ENCODE results near the gene MLLT6.

Gene MLLT6

DNA sequence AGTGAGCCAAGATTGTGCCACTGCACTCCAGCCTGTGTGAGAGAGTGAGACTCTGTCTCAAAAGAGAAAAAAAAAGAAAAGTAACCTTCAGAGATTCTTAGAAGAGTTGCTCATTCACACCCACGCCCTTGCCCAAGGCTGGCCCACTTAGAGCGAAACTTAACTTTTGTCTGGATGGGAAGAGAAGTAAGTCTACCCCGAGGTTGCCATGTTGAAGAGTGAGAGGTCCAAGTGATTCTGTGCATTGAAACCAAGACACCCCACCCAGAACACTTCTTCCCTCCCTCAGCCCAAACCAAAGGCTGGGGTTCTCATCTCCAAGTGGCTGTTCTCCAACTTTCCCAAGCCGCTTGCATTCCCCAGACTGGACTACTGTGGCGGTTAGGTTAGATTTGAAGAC lies 22.7 kb downstream of the MLLT6 start:
- Histone ChIP-seq H3K79me2 (ENCODE audit: low read length) (peaks cover 11% of the 10 kb centered on the region; the same call in 1 of the 2 replicates), H3K9ac (ENCODE audit: low read length) (no peak overlapping the region), H3K36me3 (replicated peaks; ENCODE audit: low read depth, low read length) (peaks cover 7% of the 10 kb centered on the region), H3K9me3 (ENCODE audit: insufficient read depth, low read length) (no peaks in the 10 kb centered on the region), H3K4me1 (ENCODE audit: low read length) (peaks cover 20% of the 10 kb centered on the region), H3K4me3 (ENCODE audit: low read length) (no peak overlapping the region), H4K20me1 (ENCODE audit: insufficient read depth, low read length) (no peaks in the 10 kb centered on the region), H3K27me3 (ENCODE audit: low read depth, low read length) (no peaks in the 10 kb centered on the region), H3K4me2 (ENCODE audit: low read length) (no peak overlapping the region), H3K27ac (ENCODE audit: low read length) (no peak overlapping the region), H2AFZ (ENCODE audit: low read depth, low read length) (no peak overlapping the region)
- TF ChIP-seq, protein P1, sequence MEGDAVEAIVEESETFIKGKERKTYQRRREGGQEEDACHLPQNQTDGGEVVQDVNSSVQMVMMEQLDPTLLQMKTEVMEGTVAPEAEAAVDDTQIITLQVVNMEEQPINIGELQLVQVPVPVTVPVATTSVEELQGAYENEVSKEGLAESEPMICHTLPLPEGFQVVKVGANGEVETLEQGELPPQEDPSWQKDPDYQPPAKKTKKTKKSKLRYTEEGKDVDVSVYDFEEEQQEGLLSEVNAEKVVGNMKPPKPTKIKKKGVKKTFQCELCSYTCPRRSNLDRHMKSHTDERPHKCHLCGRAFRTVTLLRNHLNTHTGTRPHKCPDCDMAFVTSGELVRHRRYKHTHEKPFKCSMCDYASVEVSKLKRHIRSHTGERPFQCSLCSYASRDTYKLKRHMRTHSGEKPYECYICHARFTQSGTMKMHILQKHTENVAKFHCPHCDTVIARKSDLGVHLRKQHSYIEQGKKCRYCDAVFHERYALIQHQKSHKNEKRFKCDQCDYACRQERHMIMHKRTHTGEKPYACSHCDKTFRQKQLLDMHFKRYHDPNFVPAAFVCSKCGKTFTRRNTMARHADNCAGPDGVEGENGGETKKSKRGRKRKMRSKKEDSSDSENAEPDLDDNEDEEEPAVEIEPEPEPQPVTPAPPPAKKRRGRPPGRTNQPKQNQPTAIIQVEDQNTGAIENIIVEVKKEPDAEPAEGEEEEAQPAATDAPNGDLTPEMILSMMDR (IDR thresholded peaks at IDR 0.05; ENCODE audit: low read depth, low read length) = no peak
- TF ChIP-seq EZH2phosphoT487 (IDR thresholded peaks at IDR 0.05; ENCODE audit: low read depth) = no peak

DNA sequence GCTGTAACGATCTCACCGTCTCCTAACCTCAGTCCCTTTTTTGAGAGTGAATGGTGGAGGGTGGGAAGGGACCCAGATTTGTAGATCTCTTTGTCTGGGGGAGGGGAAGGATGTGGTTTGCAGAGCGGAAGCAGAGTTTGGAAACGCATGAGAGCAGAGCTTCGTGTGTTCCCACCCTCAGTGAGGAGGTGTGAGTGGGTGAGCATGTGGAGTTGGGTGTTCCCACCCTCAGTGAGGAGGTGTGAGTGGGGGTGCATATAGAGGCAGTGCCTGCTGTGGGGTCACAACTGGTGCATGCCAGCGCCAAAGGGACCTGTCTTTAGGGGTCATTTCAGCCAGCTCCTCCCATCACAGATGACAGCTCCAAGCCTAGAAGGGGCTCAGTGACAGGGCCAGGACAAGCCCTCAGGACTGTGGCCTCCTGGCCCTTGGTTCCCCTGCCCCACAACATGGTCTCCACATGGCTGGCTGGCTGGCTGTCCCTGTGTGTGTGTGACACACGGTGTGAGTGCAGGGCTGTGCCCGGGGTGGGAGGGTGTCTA lies 23.3 kb downstream of the MLLT6 start:
- Histone ChIP-seq H3K79me2 (ENCODE audit: low read length) (peaks cover 11% of the 10 kb centered on the region; the same call in 1 of the 2 replicates), H3K9ac (ENCODE audit: low read length) (no peak overlapping the region), H3K4me2 (ENCODE audit: low read length) (no peak overlapping the region)

DNA sequence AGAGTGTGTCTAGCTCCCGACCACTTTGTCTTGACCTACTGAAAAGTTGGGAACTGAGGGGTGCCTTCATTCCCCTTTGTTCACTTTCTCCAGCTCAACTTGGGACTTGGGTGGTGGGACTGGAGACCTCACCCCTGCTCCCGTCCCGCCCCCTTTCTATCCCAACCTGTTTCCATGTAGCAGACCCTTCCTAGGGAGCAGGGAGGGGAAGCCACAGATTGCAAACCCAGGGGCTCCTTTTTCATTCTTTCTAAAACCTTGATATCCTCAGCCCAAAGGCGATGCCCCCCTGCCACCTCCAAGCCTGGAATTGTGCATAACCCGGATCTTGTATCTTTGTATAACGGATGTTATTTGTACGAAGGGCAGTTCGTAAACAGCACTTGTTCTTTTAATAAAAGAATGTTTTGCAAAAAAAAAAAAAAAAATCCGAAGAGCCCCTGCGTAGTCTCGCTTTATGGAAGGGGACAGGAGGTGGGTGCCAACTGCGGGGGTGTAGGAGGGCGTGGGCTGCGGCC lies 24.4 kb downstream of the MLLT6 start:
- peaks cover 11% of the 10 kb centered on the region; the same call in 1 of the 2 replicates for H3K79me2 ChIP-seq (ENCODE audit: low read length)
- H3K4me2 ChIP-seq (ENCODE audit: low read length) = peak overlapping the region; percentile 95
- 0 out of 2 replicates have a peak overlapping the region, but pooled peaks have one; percentile 32 for H3K27ac ChIP-seq (ENCODE audit: low read length)
- H3K36me3 ChIP-seq (replicated peaks; ENCODE audit: low read depth, low read length) = peaks cover under 1% of the 10 kb centered on the region
- H3K9ac ChIP-seq (ENCODE audit: low read length) = peak overlapping the region; percentile 73
- peak overlapping the region; percentile 85 for H3K4me3 ChIP-seq (ENCODE audit: low read length)
- no peak for TF ChIP-seq EZH2phosphoT487 (IDR thresholded peaks at IDR 0.05; ENCODE audit: low read depth)
- TF ChIP-seq, protein P1 (IDR thresholded peaks at IDR 0.05; ENCODE audit: low read depth, low read length) = no peak
- H3K27me3 ChIP-seq (ENCODE audit: low read depth, low read length) = no peaks in the 10 kb centered on the region
- H3K9me3 ChIP-seq (ENCODE audit: insufficient read depth, low read length) = no peaks in the 10 kb centered on the region
- H4K20me1 ChIP-seq (ENCODE audit: insufficient read depth, low read length) = no peaks in the 10 kb centered on the region
- peaks cover 24% of the 10 kb centered on the region for H3K4me1 ChIP-seq (ENCODE audit: low read length)
- H2AFZ ChIP-seq (ENCODE audit: low read depth, low read length) = peak overlapping the region; percentile 53; the same call in 1 of the 2 replicates

More for the DNA sequence above, 23.3 kb downstream of the MLLT6 start:
- Histone ChIP-seq H3K27ac (ENCODE audit: low read length) (no peak overlapping the region), H4K20me1 (ENCODE audit: insufficient read depth, low read length) (no peaks in the 10 kb centered on the region), H3K36me3 (replicated peaks; ENCODE audit: low read depth, low read length) (peaks cover 3% of the 10 kb centered on the region), H3K4me3 (ENCODE audit: low read length) (no peak overlapping the region), H3K4me1 (ENCODE audit: low read length) (peaks cover 20% of the 10 kb centered on the region), H2AFZ (ENCODE audit: low read depth, low read length) (no peak overlapping the region), H3K9me3 (ENCODE audit: insufficient read depth, low read length) (no peaks in the 10 kb centered on the region), H3K27me3 (ENCODE audit: low read depth, low read length) (no peaks in the 10 kb centered on the region)
- no peak for TF ChIP-seq EZH2phosphoT487 (IDR thresholded peaks at IDR 0.05; ENCODE audit: low read depth)
- TF ChIP-seq, protein P1 (IDR thresholded peaks at IDR 0.05; ENCODE audit: low read depth, low read length) = no peak

DNA sequence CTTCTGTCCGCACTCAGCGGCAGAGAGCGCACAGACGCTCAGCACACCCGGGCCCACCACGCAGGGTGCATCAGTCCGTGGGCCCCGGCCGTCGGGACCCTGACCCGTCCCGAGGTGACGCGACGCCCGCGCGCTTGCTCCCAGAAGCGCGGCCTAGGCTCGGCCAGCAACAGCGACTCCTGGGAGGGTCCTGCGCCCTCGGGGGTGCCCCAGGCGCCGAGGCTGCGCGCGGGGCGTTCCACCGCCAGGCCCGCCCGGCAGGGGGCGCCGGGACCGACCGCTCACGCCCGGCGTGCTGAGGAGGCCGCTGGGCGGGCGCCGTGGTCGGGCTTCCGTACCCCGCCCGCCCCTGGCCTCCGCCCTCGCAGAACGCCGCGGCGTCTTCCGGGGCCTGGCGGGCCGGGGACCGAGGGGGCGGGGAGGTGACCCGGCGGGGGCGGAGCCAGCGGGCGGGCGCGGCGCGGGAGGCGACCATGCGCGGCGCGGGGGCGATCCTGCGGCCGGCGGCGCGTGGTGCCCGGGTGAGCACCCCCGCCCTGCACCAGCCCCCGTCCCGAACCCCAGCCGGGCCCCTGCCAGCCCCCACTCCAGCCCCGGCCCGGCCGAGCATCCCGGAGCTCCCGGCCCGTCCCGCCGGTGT lies 24.9 kb downstream of the MLLT6 start, which contains the start of gene CISD3:
Gene CISD3 (plus strand): TSS at position 456 of the 640 bp plus-strand sequence. CDS start 18 bp downstream, at position 474.
- Histone ChIP-seq H3K9ac (ENCODE audit: low read length) (peak within 1 kb of the TSS; percentile 95), H3K36me3 (replicated peaks; ENCODE audit: low read depth, low read length) (no peaks in the 10 kb centered on the region), H3K27me3 (ENCODE audit: low read depth, low read length) (no peaks in the 10 kb centered on the region), H4K20me1 (ENCODE audit: insufficient read depth, low read length) (no peaks in the 10 kb centered on the region), H3K4me2 (ENCODE audit: low read length) (peak within 1 kb of the TSS; percentile 97), H3K27ac (ENCODE audit: low read length) (peak within 1 kb of the TSS; percentile 35), H3K9me3 (ENCODE audit: insufficient read depth, low read length) (no peaks in the 10 kb centered on the region), H3K4me1 (ENCODE audit: low read length) (peaks cover 24% of the 10 kb centered on the region), H3K79me2 (ENCODE audit: low read length) (peaks cover 11% of the 10 kb centered on the region; the same call in 1 of the 2 replicates), H2AFZ (ENCODE audit: low read depth, low read length) (peak within 1 kb of the TSS; percentile 61), H3K4me3 (ENCODE audit: low read length) (peak within 1 kb of the TSS; percentile 98)
- TF ChIP-seq, protein P1 (IDR thresholded peaks at IDR 0.05; ENCODE audit: low read depth, low read length) = peak; percentile 45
- no peak for TF ChIP-seq EZH2phosphoT487 (IDR thresholded peaks at IDR 0.05; ENCODE audit: low read depth)

Data from OCI-LY3 (cell line).